ENCODE measurements around the gene ZC3H18.
"Not testable (repeated sequence)": the region's sequence is repeated elsewhere in the genome, so short reads cannot be mapped to it uniquely, and the experiment has no call there.

ZC3H18 gene

DNA sequence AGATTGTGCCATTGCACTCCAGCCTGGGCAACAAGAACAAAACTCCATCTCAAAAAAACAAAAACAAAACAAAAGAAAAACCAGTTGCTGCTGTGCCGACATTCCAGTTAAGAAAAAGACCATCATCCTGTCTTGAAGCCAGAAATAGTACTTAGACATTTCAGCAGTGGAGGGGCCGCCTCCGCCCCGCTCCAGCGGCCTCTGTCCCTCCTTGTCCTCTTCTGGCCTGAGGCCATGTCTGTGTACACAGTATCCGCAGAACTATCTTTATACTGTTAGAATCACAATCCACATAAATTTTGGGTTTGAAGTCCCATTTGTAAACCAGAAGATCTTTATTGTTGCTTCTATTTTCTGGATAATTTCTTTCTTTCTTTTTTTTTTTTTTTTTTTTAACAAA lies 24.9 kb downstream of the ZC3H18 start:
- no peak overlapping the region for H3K4me3 Mint-ChIP-seq
- peaks cover 29% of the 10 kb centered on the region for H3K36me3 Mint-ChIP-seq (ENCODE audit: low read depth)
- H3K4me1 Mint-ChIP-seq = peaks cover 15% of the 10 kb centered on the region
- H3K27ac Mint-ChIP-seq = no peak overlapping the region
- no peaks in the 10 kb centered on the region for H3K27me3 Mint-ChIP-seq
- ATAC-seq = no peak
- no peak for DNase-seq
- H3K9me3 Mint-ChIP-seq = no peaks in the 10 kb centered on the region

DNA sequence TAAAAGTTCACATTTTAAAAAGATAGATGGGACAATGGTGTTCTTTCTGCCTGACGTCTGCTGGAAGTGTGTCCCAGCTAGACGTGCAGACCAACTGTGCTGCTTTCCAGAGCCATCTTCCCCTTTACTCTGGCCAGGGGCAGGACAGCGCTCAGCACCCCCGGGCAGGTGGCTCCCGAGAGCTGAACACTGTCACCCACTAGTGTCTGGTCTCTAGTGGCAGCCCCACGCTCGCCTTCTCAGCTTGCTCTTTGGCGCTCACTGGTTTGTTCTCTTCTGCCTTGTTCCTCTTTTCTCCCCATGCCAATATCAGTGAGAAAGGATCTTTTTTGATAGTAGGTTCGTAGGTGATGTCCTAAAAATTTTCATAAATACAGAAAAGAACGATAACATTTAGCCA lies 25.7 kb downstream of the ZC3H18 start:
- peaks cover 13% of the 10 kb centered on the region for H3K4me1 Mint-ChIP-seq
- DNase-seq (no peak), ATAC-seq (no peak)
- H3K4me3 Mint-ChIP-seq = no peak overlapping the region
- no peaks in the 10 kb centered on the region for H3K9me3 Mint-ChIP-seq
- H3K36me3 Mint-ChIP-seq (ENCODE audit: low read depth) = peaks cover 31% of the 10 kb centered on the region
- H3K27ac Mint-ChIP-seq = no peak overlapping the region
- no peaks in the 10 kb centered on the region for H3K27me3 Mint-ChIP-seq

DNA sequence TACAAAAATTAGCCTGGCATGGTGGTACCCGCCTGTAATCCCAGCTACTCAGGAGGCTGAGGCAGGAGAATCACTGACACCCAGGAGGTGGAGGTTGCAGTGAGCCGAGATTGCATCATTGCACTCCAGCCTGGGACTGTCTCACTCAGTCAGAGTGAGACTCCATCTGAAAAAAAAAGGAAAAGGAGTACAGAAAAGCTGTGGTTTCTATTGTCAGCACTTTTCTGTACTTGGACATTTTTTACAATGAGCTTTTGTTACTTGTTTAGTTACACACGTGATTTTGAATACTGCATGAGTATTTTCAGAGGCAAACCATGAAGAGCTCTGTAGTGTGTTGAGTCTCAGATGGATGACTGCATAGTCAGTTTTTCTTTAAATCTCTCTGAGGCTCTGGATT lies 26.3 kb downstream of the ZC3H18 start:
- no peak for DNase-seq
- no peak for ATAC-seq
- peaks cover 32% of the 10 kb centered on the region for H3K36me3 Mint-ChIP-seq (ENCODE audit: low read depth)

DNA sequence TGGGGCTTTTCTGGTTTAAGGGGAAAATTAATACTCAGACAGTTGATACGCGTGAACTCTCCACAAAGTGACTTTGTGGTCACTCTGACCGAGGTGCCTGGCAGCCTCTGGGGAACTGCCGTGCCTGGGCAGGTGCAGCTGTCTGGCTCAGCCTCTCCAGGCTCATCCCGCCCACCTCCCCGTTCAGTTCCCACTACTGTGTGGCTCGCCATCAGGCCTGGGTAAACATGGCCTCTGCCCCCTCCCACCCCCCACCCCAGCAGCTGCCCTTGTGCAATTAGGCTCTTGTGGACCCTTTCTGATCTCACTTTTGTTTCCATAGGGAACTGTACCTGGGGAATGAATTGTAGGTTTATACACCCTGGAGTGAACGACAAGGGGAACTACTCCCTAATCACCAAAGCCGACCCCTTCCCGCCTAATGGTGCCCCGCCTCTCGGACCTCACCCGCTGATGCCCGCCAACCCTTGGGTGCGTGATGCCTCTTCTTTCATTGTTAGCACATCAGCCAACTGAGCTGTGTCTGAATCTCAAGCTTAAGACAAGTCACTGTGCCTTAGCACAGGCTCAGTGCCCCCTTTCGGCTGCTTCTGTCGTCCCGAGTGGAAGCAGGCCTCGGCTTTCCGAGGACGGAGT lies 27.8 kb downstream of the ZC3H18 start:
- no peaks in the 10 kb centered on the region for H3K9me3 Mint-ChIP-seq
- peaks cover 33% of the 10 kb centered on the region for H3K36me3 Mint-ChIP-seq (ENCODE audit: low read depth)
- ATAC-seq (no peak), DNase-seq (no peak)
- peaks cover 5% of the 10 kb centered on the region for H3K4me1 Mint-ChIP-seq
- H3K27me3 Mint-ChIP-seq = no peaks in the 10 kb centered on the region
- H3K4me3 Mint-ChIP-seq = no peak overlapping the region
- H3K27ac Mint-ChIP-seq = no peak overlapping the region

More for the DNA sequence above, 26.3 kb downstream of the ZC3H18 start:
- Mint-ChIP-seq H3K27me3 (no peaks in the 10 kb centered on the region), H3K9me3 (no peaks in the 10 kb centered on the region), H3K27ac (no peak overlapping the region), H3K4me3 (no peak overlapping the region), H3K4me1 (peaks cover 12% of the 10 kb centered on the region)

DNA sequence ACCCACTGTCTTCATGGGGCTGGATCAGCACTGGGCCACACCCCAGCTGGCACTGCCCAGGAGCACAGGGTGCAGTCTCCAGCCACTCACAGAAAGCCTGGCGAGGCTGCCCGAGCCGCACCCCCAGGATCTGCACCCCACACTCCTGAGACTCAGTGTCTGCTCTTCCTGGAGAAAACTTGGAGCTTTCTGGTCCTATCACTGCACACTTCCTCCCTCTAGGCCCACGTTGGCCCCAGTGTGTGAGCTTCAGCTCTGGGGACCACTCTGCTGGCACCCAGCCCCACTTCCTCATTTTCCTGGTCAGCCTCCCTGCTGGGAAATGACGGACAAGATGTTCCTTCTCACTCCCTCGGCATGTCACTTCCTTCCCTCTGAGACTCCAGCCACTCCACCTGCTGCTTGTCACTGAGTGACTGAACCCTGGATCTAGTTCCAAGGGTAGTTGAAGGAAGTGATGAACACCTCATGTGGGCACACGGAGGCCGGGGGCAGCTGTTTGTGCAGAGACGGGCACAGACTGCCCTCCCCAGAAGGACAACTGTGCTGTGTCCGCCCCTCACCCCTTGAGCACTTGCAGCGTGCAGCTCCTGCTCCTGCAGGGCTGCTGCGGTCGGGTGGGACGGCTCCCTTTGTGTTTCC lies 29.0 kb downstream of the ZC3H18 start:
- DNase-seq (no peak), ATAC-seq (no peak)
- Mint-ChIP-seq H3K36me3 (ENCODE audit: low read depth) (peaks cover 34% of the 10 kb centered on the region), H3K27me3 (no peaks in the 10 kb centered on the region), H3K4me3 (no peak overlapping the region), H3K27ac (no peak overlapping the region), H3K9me3 (no peaks in the 10 kb centered on the region), H3K4me1 (peaks cover 5% of the 10 kb centered on the region)

DNA sequence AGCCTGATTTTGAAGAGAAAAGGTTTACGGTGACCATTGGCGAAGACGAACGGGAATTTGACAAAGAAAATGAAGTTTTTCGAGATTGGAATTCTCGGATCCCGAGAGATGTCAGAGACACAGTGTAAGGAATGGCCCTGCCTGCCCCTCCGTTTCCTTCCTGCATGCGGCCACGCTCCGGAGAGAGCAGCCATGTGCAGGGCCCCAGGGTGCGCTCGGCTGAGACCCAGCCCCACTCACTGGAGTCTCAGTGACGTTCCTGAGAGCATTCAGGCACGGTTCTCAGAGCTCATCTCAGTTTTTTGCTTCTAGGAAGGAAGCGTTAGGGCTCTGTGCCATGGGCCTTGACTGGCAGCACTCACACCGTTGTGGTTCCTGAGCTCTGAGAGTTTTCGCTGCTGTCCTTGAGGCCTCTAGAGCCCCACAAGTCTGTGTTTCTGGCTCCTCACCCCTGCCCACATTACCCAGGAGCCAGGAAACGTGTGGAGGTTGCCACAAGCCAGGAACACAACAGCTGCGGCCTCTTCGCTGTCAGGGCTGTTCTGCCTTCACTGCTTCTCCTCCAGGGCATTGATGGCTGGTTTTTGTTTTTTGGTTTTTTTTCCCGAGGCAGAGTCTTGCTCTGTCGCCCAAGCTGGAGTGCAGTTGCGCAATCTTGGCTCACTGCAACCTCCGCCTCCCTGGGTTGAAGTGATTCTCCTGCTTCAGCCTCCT lies 29.8 kb downstream of the ZC3H18 start:
- peaks cover 34% of the 10 kb centered on the region for H3K36me3 Mint-ChIP-seq (ENCODE audit: low read depth)
- no peak overlapping the region for H3K4me3 Mint-ChIP-seq
- H3K9me3 Mint-ChIP-seq = no peaks in the 10 kb centered on the region
- no peaks in the 10 kb centered on the region for H3K27me3 Mint-ChIP-seq
- DNase-seq (no peak), ATAC-seq (no peak)
- peaks cover 5% of the 10 kb centered on the region for H3K4me1 Mint-ChIP-seq
- H3K27ac Mint-ChIP-seq = no peak overlapping the region

DNA sequence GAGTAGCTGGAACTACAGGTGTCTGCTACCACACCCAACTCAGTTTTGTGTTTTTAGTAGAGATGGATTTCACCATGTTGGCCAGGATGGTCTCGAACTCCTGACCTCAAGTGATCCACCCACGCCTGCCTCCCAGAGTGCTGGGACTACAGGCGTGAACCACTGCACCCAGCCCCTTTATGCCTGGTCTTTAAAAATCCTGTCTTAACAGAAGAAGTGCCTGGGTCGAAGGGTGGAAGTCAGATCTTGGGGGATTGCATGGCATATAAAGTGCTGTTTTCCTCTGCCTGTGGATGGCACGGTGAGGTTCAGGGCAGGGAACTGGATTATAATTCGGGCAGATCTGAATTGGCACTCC lies 30.3 kb downstream of the ZC3H18 start:
- Mint-ChIP-seq H3K9me3 (no peaks in the 10 kb centered on the region), H3K27ac (no peak overlapping the region), H3K27me3 (no peaks in the 10 kb centered on the region), H3K4me1 (peaks cover 5% of the 10 kb centered on the region), H3K36me3 (ENCODE audit: low read depth) (peaks cover 32% of the 10 kb centered on the region), H3K4me3 (no peak overlapping the region)
- ATAC-seq = no peak
- no peak for DNase-seq

DNA sequence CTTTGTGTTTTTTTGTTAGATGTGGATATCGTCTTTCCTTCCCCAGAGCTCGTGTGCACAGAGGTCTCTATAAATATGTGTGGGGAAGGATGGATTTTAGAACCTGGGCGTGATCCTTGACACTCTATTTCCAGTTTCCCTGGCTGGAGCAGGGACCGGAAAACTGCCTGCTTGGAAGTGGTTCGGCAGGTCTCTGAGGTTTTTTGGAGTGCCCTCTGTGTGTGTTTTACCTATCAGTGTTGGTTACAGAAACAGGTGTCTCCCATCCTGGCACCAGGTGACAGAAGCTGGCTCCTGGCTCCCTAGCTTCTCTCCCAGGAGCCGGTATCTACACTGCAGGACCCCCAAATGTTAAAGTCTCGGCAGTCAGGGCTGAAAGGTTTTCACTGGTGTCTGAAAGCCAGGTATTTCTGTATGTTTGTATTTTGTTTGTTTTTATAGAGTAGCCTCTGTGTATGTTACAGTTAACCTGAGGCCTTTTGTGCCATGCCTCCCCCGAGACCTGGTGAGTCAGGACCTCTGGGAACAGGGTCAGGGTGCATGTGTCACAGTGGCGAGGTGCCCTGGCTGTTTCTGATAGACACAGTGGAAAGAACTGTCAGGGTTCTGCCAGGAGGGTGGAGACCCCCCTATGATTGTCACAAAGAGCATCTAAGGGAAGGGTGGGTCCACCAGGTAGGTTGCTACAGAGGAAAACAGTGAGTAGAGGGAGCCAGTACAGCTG lies 31.3 kb downstream of the ZC3H18 start:
- DNase-seq (no peak), ATAC-seq (no peak)
- H3K9me3 Mint-ChIP-seq = no peaks in the 10 kb centered on the region
- no peak overlapping the region for H3K4me3 Mint-ChIP-seq
- no peaks in the 10 kb centered on the region for H3K27me3 Mint-ChIP-seq
- no peak overlapping the region for H3K27ac Mint-ChIP-seq
- peaks cover 27% of the 10 kb centered on the region for H3K36me3 Mint-ChIP-seq (ENCODE audit: low read depth)
- peaks cover 5% of the 10 kb centered on the region for H3K4me1 Mint-ChIP-seq

DNA sequence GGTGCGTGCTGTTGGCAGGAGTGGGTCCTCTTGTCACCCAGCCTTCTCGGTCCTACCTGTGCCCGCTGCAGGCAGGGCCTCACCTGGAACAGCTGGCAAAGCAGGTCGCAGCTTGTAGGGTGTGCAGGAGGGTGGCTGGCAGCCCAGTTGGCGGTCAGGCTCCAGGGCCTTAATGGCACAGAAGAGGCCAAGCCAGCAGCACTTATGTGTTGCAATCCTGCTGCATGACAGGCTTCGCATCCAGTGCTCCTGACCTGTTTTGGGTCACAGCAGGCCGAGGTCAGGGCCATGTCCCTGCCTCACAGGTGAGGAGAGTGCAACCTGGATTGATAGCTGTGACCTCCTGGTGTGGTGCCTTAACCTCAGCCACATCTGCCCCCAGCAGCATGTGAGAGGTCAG lies 31.9 kb downstream of the ZC3H18 start:
- Mint-ChIP-seq H3K36me3 (ENCODE audit: low read depth) (peaks cover 28% of the 10 kb centered on the region), H3K9me3 (no peaks in the 10 kb centered on the region), H3K27ac (no peak overlapping the region), H3K27me3 (no peaks in the 10 kb centered on the region), H3K4me3 (no peak overlapping the region), H3K4me1 (peaks cover 5% of the 10 kb centered on the region)
- ATAC-seq (no peak), DNase-seq (no peak)

DNA sequence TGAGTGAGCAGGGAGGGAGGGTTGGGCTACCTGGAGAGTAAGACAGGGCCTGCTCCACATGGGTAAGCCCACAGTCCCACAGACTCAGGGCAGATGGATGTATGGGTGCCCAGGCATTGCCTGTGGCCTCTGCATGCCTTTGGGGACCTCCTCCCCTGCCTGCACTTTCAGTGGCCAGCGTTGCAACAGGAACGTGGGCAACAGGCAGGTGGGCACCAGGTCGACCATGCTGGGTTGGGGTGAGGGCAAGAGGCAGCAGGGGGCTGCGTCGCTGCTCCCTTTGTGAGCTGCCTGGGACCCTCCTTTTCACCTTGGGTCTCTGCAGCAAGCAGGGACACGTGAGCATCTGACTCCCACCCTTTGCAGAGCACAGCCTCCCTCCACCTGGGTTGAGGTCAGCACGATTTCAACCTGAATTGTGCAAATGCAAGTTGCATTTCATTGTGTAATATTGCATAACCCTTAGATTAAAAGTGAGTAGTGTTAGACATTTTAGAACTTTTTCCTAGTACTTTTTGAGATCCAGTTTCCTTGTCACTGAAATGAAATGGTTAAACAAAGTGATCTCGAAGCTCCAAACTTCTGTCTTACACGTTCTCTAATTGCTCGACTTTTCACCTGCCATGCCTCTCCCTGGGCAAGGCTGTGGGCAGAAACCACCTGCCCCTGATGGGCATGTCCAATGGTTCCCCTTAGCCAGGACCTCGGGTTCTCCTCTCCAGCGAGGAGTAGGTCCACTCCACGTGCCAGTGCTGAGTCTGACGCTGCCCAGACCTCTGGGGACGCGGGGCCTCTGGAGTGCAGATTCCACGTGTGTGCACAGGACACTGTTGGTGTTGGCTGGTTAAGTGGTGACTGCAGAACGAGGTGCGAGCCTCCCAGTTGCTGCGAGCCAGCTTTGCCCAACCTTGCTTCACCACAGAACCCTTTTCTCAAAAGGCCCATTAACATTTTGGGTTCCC lies 35.3 kb downstream of the ZC3H18 start:
- no peak for DNase-seq
- no peak overlapping the region for H3K27ac Mint-ChIP-seq
- peaks cover 31% of the 10 kb centered on the region for H3K36me3 Mint-ChIP-seq (ENCODE audit: low read depth)
- no peaks in the 10 kb centered on the region for H3K27me3 Mint-ChIP-seq
- H3K4me1 Mint-ChIP-seq = no peaks in the 10 kb centered on the region
- H3K4me3 Mint-ChIP-seq = no peak overlapping the region
- no peak for ATAC-seq
- no peaks in the 10 kb centered on the region for H3K9me3 Mint-ChIP-seq

DNA sequence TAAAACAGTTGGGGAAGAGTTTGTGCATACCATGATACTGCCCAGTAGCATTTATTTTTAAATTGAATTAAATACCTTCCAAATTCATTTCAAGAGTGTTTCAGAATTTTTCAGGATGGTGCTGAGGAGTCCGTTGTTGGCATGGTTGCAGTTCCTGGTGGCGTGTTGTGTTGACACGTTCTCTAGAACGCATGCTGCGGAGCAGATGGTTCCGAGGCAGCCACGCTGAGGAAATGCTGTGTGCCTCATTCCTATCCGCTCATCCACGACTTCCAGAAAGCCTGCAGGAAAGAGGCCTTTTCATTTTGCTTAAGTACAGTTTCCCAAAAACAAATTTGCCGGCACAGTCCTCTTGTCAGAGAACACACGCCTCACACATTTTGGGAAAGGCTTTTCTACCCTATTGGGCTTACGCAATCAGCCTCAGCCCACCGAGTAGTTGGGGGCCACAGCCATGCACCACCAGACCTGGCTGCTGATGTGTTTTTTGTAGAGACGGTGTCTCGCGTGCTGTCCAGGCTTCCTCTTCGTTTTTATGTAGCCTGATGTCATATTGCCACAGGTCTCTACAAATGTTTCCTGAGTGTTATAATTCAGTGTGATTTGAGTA lies 36.0 kb downstream of the ZC3H18 start:
- Mint-ChIP-seq H3K9me3 (no peaks in the 10 kb centered on the region), H3K27me3 (no peaks in the 10 kb centered on the region), H3K27ac (no peak overlapping the region), H3K36me3 (ENCODE audit: low read depth) (peaks cover 30% of the 10 kb centered on the region), H3K4me1 (no peaks in the 10 kb centered on the region), H3K4me3 (no peak overlapping the region)
- DNase-seq = no peak
- ATAC-seq = no peak

DNA sequence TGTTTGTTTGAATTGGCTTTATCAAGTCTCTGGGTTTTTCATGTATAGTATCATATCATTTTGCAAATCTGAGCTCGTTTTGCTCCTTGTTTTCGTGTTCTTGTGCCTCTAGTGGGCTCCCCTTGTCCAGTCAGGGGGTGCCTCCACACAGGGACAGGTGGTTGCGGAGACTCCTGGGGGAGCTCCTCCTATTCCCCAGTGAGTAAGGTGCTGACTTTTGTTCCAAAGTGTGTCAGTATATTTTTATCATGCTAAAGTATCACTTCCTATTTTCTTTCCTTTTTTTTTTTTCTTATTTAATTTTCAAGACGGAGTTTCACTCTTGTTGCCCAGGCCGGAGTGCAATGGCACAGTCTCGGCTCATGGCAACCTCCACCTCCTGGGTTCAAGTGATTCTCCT lies 37.9 kb downstream of the ZC3H18 start:
- Mint-ChIP-seq H3K9me3 (no peaks in the 10 kb centered on the region), H3K36me3 (ENCODE audit: low read depth) (peaks cover 27% of the 10 kb centered on the region), H3K27ac (no peak overlapping the region), H3K4me1 (no peaks in the 10 kb centered on the region), H3K27me3 (no peaks in the 10 kb centered on the region), H3K4me3 (no peak overlapping the region)
- no peak for ATAC-seq
- no peak for DNase-seq

DNA sequence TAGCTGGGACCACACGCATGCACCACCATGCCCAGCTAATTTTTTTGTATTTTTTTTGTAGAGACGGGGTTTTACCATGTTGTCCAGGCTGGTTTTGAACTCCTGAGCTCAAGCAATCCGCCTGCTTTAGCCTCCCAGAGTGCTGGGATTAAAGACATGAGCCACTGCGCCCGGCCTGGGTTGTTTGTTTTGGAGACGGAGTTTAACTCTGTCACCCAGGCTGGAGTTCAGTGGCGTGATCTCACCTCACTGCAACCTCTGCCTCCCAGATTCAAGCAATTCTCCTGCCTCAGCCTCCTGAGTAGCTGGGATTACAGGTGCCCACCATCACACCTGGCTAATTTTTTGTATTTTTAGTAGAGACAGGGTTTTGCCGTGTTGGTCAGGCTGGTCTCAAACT lies 39.2 kb downstream of the ZC3H18 start:
- H3K9me3 Mint-ChIP-seq, H3K27me3 Mint-ChIP-seq, H3K4me1 Mint-ChIP-seq, H3K4me3 Mint-ChIP-seq, H3K27ac Mint-ChIP-seq, ATAC-seq, DNase-seq: not testable (repeated sequence)
- peaks cover 31% of the 10 kb centered on the region for H3K36me3 Mint-ChIP-seq (ENCODE audit: low read depth)

DNA sequence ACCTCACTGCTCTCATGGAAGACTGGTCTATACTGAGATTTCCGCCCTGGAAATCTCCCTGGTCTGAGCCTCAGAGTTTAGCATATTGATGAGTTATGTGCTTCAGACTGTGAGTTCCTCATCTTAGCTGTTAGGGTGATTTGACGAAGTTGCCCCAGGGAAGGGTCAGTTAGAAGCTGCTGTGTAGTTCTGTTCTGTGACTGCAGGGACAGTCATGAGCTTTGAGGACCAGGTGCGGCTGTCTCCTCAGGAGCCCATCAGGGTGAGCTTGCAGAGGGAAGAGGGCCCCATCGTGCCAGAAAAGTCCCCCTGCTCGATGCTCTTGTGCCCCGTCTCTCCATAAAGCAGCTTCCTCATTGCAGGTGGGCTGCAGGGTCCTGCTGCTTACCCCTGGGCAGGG lies 39.9 kb downstream of the ZC3H18 start:
- ATAC-seq = no peak
- Mint-ChIP-seq H3K27ac (no peak overlapping the region), H3K9me3 (no peaks in the 10 kb centered on the region), H3K27me3 (no peaks in the 10 kb centered on the region), H3K36me3 (ENCODE audit: low read depth) (peaks cover 31% of the 10 kb centered on the region), H3K4me3 (no peak overlapping the region), H3K4me1 (no peaks in the 10 kb centered on the region)
- DNase-seq = no peak

All from activated naive CD8-positive, alpha-beta T cell treated with anti-CD3 and anti-CD28 coated beads, Interleukin-2, amount 50 U/mL, for 24 hours (primary cell).